T-helper 1 cell treated with Interleukin-12 subunit alpha and Interleukin-12 subunit beta and Interleukin-4 antibody, amounts not matched to agents 30 μg/mL and 1 μg/mL, for 36 hours (primary cell): ENCODE data around the gene ETAA1.

ENCODE experiments used
- H3K27ac Mint-ChIP-seq: one replicate; pipeline ENCODE4 v1.8.0; 2021; ENCODE audit warnings: mild to moderate bottlenecking, mixed read lengths
- H3K27me3 Mint-ChIP-seq: one replicate; pipeline ENCODE4 v1.8.0; 2021; ENCODE audit warnings: low read depth, mixed read lengths
- H3K36me3 Mint-ChIP-seq: one replicate; pipeline ENCODE4 v1.8.0; 2021; ENCODE audit warnings: low read depth, mixed read lengths
- H3K4me1 Mint-ChIP-seq: one replicate; pipeline ENCODE4 v1.8.0; 2021; ENCODE audit warnings: low read depth, mixed read lengths
- H3K4me3 Mint-ChIP-seq: one replicate; pipeline ENCODE4 v1.8.0; 2021; ENCODE audit warnings: mild to moderate bottlenecking, moderate library complexity, mixed read lengths
- H3K9me3 Mint-ChIP-seq: one replicate; pipeline ENCODE4 v1.8.0; 2021; ENCODE audit warnings: mixed read lengths

ETAA1 gene

GRCh38 chr2:67455219-67456142 is 58.3 kb downstream of the ETAA1 start:
- H3K4me1 Mint-ChIP-seq: no peaks in the 10 kb centered on the region
- H3K27me3 Mint-ChIP-seq: peaks cover 4% of the 10 kb centered on the region
- H3K36me3 Mint-ChIP-seq: no peaks in the 10 kb centered on the region
- no peak overlapping the region for H3K27ac Mint-ChIP-seq
- no peak overlapping the region for H3K4me3 Mint-ChIP-seq
- H3K9me3 Mint-ChIP-seq: no peaks in the 10 kb centered on the region

GRCh38 chr2:67456428-67456827 is 59.3 kb downstream of the ETAA1 start:
- Mint-ChIP-seq H3K36me3 (no peaks in the 10 kb centered on the region), H3K4me3 (no peak overlapping the region), H3K4me1 (no peaks in the 10 kb centered on the region), H3K27me3 (peaks cover 4% of the 10 kb centered on the region), H3K9me3 (no peaks in the 10 kb centered on the region), H3K27ac (no peak overlapping the region)

- Mint-ChIP-seq H3K27me3 (peaks cover 4% of the 10 kb centered on the region), H3K4me1 (no peaks in the 10 kb centered on the region), H3K36me3 (no peaks in the 10 kb centered on the region), H3K9me3 (no peaks in the 10 kb centered on the region), H3K27ac (no peak overlapping the region), H3K4me3 (no peak overlapping the region)
Measured at GRCh38 chr2:67457699-67458098, 60.6 kb downstream of the ETAA1 start.

- H3K9me3 Mint-ChIP-seq: no peaks in the 10 kb centered on the region
- H3K27ac Mint-ChIP-seq: no peak overlapping the region
- no peaks in the 10 kb centered on the region for H3K36me3 Mint-ChIP-seq
- H3K27me3 Mint-ChIP-seq: peaks cover 4% of the 10 kb centered on the region
- H3K4me1 Mint-ChIP-seq: no peaks in the 10 kb centered on the region
- no peak overlapping the region for H3K4me3 Mint-ChIP-seq
Measured at GRCh38 chr2:67459761-67460160, 62.6 kb downstream of the ETAA1 start.
